ENCODE results near the gene SLC26A1.

DNA sequence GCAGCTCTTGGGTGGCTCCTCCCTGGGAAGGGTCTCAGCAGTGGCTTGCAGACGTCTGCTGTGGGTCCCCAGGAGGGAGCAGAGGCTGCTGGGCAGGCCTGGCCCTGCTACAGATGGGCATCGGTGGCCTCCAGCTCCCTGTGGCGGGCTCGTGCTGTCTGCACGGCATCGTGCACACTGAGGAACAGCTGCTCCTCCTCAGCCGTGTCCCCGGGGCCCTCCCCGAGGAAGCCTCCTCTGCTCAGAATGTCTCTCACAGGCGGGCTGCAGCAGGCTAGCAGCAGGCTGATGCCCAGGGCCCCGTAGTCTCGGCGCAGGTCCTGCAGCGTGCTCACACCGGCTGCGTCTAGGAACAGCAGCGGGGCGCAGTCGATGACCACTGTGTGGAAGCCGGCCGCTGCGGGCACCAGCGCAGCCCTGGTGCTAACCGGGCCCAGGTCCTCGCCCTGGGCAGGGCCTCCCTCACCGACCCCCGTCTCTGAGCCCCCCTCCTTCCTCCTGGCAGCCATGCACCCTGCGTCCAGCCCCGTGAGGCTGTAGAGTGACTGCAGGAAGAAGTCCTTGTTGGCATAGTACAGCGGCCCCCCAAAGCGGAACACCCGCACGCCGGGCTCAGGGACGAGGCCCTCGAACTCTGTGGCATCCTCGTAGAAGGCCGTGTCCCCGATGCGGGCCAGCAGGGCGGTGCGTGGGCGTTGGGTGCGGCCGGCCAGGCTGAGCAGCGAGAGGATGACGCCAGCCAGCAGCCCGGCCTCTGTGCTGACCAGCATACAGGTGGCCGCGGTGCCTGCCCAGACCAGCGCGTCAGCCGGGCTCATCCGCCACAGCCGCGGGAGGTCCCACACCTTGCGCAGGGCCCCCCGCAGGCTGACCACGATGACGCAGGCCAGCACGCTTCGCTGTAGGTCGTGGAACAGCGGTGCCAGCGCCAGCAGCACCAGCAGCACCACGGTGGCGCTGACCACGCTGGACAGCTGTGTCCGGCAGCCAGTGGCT, 4.2 kb downstream of the SLC26A1 start:
- TF ChIP-seq, protein P1, sequence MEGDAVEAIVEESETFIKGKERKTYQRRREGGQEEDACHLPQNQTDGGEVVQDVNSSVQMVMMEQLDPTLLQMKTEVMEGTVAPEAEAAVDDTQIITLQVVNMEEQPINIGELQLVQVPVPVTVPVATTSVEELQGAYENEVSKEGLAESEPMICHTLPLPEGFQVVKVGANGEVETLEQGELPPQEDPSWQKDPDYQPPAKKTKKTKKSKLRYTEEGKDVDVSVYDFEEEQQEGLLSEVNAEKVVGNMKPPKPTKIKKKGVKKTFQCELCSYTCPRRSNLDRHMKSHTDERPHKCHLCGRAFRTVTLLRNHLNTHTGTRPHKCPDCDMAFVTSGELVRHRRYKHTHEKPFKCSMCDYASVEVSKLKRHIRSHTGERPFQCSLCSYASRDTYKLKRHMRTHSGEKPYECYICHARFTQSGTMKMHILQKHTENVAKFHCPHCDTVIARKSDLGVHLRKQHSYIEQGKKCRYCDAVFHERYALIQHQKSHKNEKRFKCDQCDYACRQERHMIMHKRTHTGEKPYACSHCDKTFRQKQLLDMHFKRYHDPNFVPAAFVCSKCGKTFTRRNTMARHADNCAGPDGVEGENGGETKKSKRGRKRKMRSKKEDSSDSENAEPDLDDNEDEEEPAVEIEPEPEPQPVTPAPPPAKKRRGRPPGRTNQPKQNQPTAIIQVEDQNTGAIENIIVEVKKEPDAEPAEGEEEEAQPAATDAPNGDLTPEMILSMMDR (IDR thresholded peaks at IDR 0.05 in 2 of 3, conservative IDR thresholded peaks at IDR 0.05 in 1 of 3; ENCODE audit: borderline replicate concordance in 1 of 3, insufficient read depth in 1 of 3, low read depth in 2 of 3, low read length in 2 of 3), result no peak
- TF ChIP-seq EZH2 (IDR thresholded peaks at IDR 0.05), result no peak
- TF ChIP-seq JUND (IDR thresholded peaks at IDR 0.05), result no peak
- TF ChIP-seq YY1 (IDR thresholded peaks at IDR 0.05; ENCODE audit: extremely low read depth, insufficient replicate concordance, low read depth, low read length), result no peak
- no peak for TF ChIP-seq EGR1 (IDR thresholded peaks at IDR 0.05; ENCODE audit: low read depth)
- TF ChIP-seq, protein P2, sequence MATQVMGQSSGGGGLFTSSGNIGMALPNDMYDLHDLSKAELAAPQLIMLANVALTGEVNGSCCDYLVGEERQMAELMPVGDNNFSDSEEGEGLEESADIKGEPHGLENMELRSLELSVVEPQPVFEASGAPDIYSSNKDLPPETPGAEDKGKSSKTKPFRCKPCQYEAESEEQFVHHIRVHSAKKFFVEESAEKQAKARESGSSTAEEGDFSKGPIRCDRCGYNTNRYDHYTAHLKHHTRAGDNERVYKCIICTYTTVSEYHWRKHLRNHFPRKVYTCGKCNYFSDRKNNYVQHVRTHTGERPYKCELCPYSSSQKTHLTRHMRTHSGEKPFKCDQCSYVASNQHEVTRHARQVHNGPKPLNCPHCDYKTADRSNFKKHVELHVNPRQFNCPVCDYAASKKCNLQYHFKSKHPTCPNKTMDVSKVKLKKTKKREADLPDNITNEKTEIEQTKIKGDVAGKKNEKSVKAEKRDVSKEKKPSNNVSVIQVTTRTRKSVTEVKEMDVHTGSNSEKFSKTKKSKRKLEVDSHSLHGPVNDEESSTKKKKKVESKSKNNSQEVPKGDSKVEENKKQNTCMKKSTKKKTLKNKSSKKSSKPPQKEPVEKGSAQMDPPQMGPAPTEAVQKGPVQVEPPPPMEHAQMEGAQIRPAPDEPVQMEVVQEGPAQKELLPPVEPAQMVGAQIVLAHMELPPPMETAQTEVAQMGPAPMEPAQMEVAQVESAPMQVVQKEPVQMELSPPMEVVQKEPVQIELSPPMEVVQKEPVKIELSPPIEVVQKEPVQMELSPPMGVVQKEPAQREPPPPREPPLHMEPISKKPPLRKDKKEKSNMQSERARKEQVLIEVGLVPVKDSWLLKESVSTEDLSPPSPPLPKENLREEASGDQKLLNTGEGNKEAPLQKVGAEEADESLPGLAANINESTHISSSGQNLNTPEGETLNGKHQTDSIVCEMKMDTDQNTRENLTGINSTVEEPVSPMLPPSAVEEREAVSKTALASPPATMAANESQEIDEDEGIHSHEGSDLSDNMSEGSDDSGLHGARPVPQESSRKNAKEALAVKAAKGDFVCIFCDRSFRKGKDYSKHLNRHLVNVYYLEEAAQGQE (IDR thresholded peaks at IDR 0.05; ENCODE audit: low read depth), result no peak
- TF ChIP-seq POLR2A (IDR thresholded peaks at IDR 0.05; ENCODE audit: borderline replicate concordance, extremely low read depth, insufficient read depth, insufficient read length), result no peak
